Activated gamma-delta T cell (primary cell): ENCODE results near the gene SOS1.

Source experiments
- DNase-seq: peaks from one replicate; lab custom pipeline; 2025; lab: John Stamatoyannopoulos, UW

Gene SOS1

GRCh38 chr2:39024833-39025232, 96.0 kb downstream of the SOS1 start:
- no peak for DNase-seq

- DNase-seq: no peak
Measured at GRCh38 chr2:39023649-39024048, 97.2 kb downstream of the SOS1 start.

GRCh38 chr2:39022642-39023235, 98.1 kb downstream of the SOS1 start:
- DNase-seq: no peak

DNA sequence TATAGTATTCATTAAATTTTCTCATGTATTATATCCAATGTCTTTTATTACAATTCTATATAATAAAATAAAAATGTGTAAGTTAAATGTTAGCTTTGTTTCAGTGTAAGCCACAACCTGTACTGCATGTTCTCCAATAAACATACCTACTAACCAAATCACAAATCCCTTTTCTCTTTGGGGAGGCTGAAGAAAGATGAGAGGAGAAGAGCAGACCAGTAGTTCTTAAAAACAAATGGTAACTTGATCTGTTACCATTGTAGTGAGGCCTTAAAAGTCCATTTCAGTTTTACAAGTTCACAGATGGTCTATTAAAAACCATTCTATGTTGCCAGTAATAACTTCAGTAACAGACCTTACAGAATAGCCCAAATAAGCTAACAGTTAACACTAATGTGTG, 100.5 kb downstream of the SOS1 start:
- DNase-seq: no peak

GRCh38 chr2:39018638-39019037, 102.2 kb downstream of the SOS1 start:
- DNase-seq: no peak

GRCh38 chr2:39017334-39017733, 103.5 kb downstream of the SOS1 start:
- DNase-seq: no peak

DNA sequence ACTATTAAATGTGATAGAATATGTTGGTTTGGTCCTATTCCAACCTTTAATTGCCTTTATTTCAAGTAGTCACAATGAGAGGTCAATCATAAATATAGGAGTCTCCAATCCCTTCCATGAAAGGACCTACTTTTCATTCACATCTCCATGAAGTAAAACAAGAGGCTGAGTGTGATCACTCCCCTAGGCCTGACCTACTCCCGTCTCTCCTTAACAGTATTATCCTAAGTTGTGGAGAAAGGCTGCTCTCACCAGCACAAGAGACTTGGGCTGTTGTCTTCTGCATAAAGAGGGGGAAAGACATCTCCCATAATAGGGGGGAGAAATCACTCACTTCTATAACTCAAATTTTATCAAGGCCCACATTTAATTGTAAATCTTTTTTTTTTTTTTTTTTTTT, 105.4 kb downstream of the SOS1 start:
- no peak for DNase-seq

DNA sequence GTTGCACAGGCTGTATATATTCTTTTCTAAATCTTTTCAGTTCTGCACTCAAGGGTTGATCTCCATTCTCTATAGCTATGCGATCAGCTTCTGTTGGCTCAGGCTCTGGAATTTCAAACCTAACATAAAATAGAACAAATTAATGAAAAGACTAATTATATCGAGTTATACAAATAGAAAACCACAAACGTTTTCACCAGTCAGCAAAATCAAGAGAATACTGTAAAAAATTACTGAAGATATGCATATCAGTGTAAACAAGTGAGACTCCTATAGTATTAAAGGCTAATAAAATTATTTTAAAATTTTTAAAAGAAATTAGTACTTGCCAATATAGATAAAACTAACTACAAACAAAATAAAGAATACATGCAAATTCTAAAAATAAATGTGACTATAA, 107.0 kb downstream of the SOS1 start:
- no peak for DNase-seq

DNA sequence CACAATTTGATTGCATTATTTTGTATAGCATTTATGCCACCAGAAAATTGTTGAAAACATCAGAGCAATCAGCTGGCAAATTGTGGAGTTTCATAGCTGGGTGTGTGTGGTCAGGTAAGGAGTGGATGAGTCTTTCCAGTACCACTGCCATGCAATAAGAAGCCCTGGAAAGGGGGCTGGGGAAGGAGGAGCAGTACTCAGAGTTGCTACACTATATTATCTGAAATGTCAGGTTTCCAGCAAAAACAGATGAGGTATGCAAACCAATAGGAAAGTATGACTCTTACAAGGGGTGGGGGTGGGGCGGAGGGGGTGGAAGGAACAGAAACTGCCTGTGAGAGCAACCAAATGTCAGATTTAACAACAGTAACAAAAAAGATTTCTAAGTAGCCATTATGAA, 112.2 kb downstream of the SOS1 start:
- no peak for DNase-seq

- no peak for DNase-seq
Measured at GRCh38 chr2:39007875-39008504, 112.9 kb downstream of the SOS1 start.

GRCh38 chr2:39000552-39000951, 120.3 kb downstream of the SOS1 start:
- DNase-seq: no peak

DNA sequence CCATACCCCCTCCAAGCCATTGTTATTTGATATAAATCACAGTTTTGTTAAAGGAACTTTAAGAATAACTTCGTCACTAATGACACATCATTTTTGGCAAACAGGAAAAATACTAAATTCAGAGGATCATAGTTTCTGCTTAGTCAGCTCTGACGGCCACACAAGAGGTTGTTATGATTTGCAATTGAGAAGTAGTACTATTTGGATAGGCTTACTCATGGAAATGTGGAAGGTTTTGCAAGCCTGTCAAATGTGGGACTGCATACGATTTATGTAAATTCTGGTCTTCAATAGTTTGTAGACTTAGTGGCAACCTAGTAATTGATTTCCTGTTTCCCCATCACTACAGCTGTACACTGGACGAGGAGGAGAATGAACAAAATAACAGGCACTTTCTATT, 123.1 kb downstream of the SOS1 start:
- no peak for DNase-seq

GRCh38 chr2:38991899-38992298, 129.0 kb downstream of the SOS1 start:
- DNase-seq: no peak

GRCh38 chr2:38988716-38989115, 132.1 kb downstream of the SOS1 start:
- DNase-seq: no peak

DNA sequence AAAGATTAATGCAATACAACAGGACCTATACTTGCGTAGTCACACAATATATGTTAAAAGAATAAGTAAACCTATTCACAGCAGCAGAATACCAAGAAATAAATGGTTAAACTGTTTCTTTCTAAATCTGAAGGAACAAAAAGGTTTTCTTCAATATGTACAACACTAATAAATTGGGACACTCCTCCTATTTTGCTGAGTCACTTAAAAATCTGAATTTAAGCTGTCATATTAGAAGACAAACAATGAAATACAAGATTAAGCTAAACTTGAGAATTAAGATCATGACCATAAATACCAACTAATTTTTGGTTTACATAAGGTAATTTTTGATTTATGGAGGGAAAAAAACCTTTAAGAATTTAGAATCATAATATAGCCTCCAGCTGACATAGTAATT, 138.4 kb downstream of the SOS1 start:
- no peak for DNase-seq

- DNase-seq: no peak
Measured at GRCh38 chr2:38981670-38982357, 139.0 kb downstream of the SOS1 start.

- no peak for DNase-seq
Measured at GRCh38 chr2:38981003-38981669, 139.7 kb downstream of the SOS1 start.

DNA sequence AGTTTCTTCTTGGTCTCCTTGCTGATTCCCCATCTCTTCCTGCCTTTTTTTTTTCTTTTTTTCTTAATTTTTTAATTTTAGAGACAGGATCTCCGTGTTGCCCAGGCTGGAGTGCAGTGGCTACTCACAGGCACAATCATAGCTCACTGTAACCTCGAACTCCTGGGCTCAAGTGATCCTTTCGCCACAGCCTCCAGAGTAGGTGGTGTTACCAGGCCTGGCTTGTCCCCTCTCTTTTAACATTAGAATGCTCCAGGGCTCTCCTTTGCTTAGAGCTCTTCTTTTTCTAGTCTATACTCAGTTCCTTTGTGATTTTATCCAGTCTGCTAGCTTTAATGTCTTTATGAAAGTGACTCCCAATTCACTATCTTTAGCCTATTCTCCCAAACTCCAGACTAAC, 141.9 kb downstream of the SOS1 start:
- no peak for DNase-seq

DNA sequence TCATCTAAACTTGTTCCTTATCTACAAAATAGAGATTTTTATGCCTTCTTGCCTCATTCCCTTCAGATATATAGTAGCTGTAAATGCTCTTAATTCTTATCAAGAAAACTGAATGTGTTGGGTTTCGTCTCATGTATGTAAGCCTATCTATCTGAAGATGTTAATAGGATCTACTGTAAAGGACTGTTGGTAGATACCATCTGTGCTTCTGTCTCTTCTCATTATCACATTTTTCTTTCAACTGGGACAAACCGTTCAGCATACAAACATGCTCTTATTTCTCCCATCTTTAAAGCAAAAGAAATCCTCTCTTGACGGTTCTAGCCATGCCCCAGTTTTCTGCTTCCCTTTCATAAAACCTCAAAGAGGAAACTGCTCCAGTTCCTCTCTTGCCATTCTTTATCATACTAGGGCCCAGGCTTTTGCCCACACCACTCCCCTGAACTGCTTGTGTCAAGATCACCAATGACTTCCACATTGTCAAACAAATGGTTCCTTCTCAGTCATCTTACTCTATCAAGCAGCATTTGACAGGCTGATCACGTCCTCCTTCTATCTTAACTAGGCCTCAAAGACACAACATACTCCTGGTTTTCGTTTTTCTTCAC, 142.5 kb downstream of the SOS1 start:
- no peak for DNase-seq

DNA sequence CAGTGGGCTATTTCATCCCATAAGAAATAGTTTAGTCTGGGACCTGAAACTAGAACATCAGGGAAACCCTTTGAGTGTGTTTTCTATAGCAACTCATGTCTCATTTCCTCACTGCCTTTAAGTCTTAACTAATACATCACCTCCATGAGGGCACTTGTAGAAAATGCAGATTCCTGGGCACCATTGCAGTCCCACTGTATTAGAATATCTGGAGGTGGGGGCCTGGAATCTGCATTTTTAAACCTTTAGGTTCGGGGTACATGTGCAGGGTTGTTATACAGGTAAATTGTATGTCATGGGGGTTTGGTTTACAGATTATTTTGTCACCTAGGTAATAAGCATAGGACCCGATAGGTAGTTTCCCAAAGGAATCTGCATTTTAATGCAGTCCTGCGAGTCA, 143.8 kb downstream of the SOS1 start:
- DNase-seq: no peak

GRCh38 chr2:38975042-38975441, 145.8 kb downstream of the SOS1 start:
- no peak for DNase-seq

DNA sequence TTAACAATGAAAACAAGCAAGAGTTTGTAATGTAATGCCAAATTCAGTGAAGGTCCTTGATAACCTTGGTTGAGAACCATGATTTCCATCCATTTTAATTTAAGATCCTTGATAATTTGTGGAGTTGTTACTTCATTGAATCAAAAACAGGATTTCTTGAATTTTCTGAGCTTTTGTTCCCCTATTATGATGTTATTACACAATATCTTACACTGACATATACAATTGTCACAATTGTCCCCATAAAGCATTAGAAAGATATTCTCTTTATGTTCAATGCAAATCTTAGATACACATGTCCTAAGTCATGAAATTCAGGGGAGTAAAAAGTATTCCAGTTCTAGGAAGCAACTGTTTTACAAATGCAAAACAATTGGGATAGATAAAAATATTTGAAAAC, 147.6 kb downstream of the SOS1 start:
- DNase-seq: no peak

DNA sequence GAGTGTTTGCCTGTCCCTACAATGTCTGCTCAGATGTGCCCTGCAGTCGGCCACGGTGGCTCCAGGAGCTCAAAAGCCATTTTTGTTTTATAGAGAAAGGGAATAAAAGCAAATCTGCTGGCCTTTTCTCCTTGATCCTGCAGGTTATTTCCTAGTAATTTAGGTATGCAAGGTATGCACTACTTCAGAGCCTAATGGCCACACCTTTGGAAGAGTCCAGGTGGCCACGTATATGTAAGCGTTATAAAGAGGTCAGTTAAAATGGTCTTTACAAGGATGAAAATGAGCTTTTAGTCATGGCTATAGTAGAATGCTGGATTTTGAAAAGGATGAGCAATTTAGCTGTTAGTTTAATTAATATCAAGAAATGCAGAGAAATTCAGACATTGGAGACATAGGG, 149.5 kb downstream of the SOS1 start:
- no peak for DNase-seq
